ENCODE data around the gene RALGAPB. TPM values are rescaled to one million over a fixed set of nuclear protein-coding genes. Genes with fewer than 3 reads are reported as not detected.

The RALGAPB gene
- polyA plus RNA-seq, 1 of the 3 experiments (the other 2 are of a cell fraction) = 10.8 TPM

GRCh38 chr20:38477747-38478146 lies 5.1 kb downstream of the RALGAPB start:
- CTCF ChIA-PET = interaction anchor here (0.8 to 2.0 kb wide), 5 partner anchors 14 to 46 kb away, joined by 3 to 6 read pairs (median 4); partner anchors contain the start of gene SNHG17
- Histone ChIP-seq H3K4me1 (ENCODE audit: control insufficient read depth in 1 of 2, insufficient read depth in 2 of 2, low read depth in 1 of 2, low read length in 1 of 2) (peaks cover 0 to 15% of the 10 kb centered on the region in 2 experiments; a peak in 2 of 4 replicates), H3F3A (replicated peaks; ENCODE audit: insufficient read depth) (no peaks in the 10 kb centered on the region), H3K4me3 (ENCODE audit: low read depth in 2 of 2, low read length in 1 of 2) (no peak overlapping the region), H3K27me3 (ENCODE audit: insufficient read depth) (no peaks in the 10 kb centered on the region), H3K79me2 (ENCODE audit: insufficient read depth) (peaks cover 97% of the 10 kb centered on the region), H3K9me2 (no peaks in the 10 kb centered on the region), H3K9me3 (no peaks in the 10 kb centered on the region), H3K9ac (no peak overlapping the region), H3K4me2 (no peak overlapping the region), H4K20me1 (ENCODE audit: insufficient read depth) (peaks cover 83% of the 10 kb centered on the region), H3K27ac (ENCODE audit: low read depth in 2 of 2, low read length in 1 of 2) (no peak overlapping the region), H2AFZ (ENCODE audit: low read depth) (no peak overlapping the region), H3K36me3 (replicated peaks in 1 of 2; ENCODE audit: control insufficient read depth in 1 of 2, insufficient read depth in 2 of 2, low read length in 1 of 2) (no peaks in the 10 kb centered on the region)
- DNase-seq = no peak
- 98% methylated on average over 8 of the region's 8 CpGs for WGBS (ENCODE audit: low lambda C conversion rate)
- POLR2A ChIA-PET = interaction anchor here (1.7 kb wide), 1 partner anchor 31 kb away, joined by 3 read pairs; no protein-coding TSS in a partner anchor
- TF ChIP-seq TCF12 (IDR thresholded peaks at IDR 0.05) (no peak), RFX5 (IDR thresholded peaks at IDR 0.05; ENCODE audit: low read length) (no peak), USF2 (IDR thresholded peaks at IDR 0.05; ENCODE audit: borderline replicate concordance, low read depth, low read length) (no peak), REST (IDR thresholded peaks at IDR 0.05; ENCODE audit: low read depth, low read length) (no peak), YY1 (IDR thresholded peaks at IDR 0.05; ENCODE audit: low read depth) (no peak), NFIC (IDR thresholded peaks at IDR 0.05; ENCODE audit: borderline replicate concordance) (no peak), SMC3 (IDR thresholded peaks at IDR 0.05; ENCODE audit: low read depth, low read length) (no peak), RCOR1 (IDR thresholded peaks at IDR 0.05; ENCODE audit: low read length) (no peak), POLR2AphosphoS5 (IDR thresholded peaks at IDR 0.05; ENCODE audit: low read depth, low read length) (no peak), GABPA (IDR thresholded peaks at IDR 0.05; ENCODE audit: low read depth) (no peak), EZH2phosphoT487 (IDR thresholded peaks at IDR 0.05; ENCODE audit: borderline replicate concordance, low read depth) (no peak), SIN3A (IDR thresholded peaks at IDR 0.05; ENCODE audit: borderline replicate concordance, low read depth, low read length) (no peak)

GRCh38 chr20:38479596-38479995 lies 7.0 kb downstream of the RALGAPB start:
- Histone ChIP-seq H3K4me2 (no peak overlapping the region), H3K27me3 (ENCODE audit: insufficient read depth) (no peaks in the 10 kb centered on the region), H2AFZ (ENCODE audit: low read depth) (no peak overlapping the region), H3K79me2 (ENCODE audit: insufficient read depth) (peaks cover 98% of the 10 kb centered on the region), H3K9me2 (no peaks in the 10 kb centered on the region), H3K4me1 (ENCODE audit: control insufficient read depth in 1 of 2, insufficient read depth in 2 of 2, low read depth in 1 of 2, low read length in 1 of 2) (peaks cover 0 to 2% of the 10 kb centered on the region in 2 experiments; a peak in 3 of 4 replicates), H4K20me1 (ENCODE audit: insufficient read depth) (peaks cover 84% of the 10 kb centered on the region), H3K36me3 (replicated peaks in 1 of 2; ENCODE audit: control insufficient read depth in 1 of 2, insufficient read depth in 2 of 2, low read length in 1 of 2) (no peaks in the 10 kb centered on the region), H3K27ac (ENCODE audit: low read depth in 2 of 2, low read length in 1 of 2) (no peak overlapping the region), H3K9ac (no peak overlapping the region), H3K9me3 (no peaks in the 10 kb centered on the region), H3F3A (replicated peaks; ENCODE audit: insufficient read depth) (no peaks in the 10 kb centered on the region), H3K4me3 (ENCODE audit: low read depth in 2 of 2, low read length in 1 of 2) (no peak overlapping the region)
- ChIA-PET POLR2A (interaction anchor here (0.9 kb wide), 1 partner anchor 44 kb away, joined by 3 read pairs; the partner anchor contains the start of gene SNHG17), CTCF (interaction anchor here (0.9 kb wide), 1 partner anchor 32 kb away, joined by 3 read pairs; no protein-coding TSS in a partner anchor)
- DNase-seq = no peak
- 96% methylated on average over 2 of the region's 2 CpGs for WGBS (ENCODE audit: low lambda C conversion rate)
- TF ChIP-seq TAF1 (IDR thresholded peaks at IDR 0.05; ENCODE audit: borderline replicate concordance, low read depth, low read length) (no peak), TCF12 (IDR thresholded peaks at IDR 0.05) (no peak), FOSL2 (IDR thresholded peaks at IDR 0.05; ENCODE audit: borderline replicate concordance, low read depth) (no peak), YY1 (IDR thresholded peaks at IDR 0.05; ENCODE audit: low read depth) (no peak), PBX3 (IDR thresholded peaks at IDR 0.05) (no peak), RXRA (IDR thresholded peaks at IDR 0.05; ENCODE audit: borderline replicate concordance, low read depth) (no peak), USF1 (IDR thresholded peaks at IDR 0.05; ENCODE audit: borderline replicate concordance, low read depth) (no peak), GATA2 (CRISPR knock-in tag; IDR thresholded peaks at IDR 0.05) (no peak)

Data from SK-N-SH (cell line).